ENCODE results near the gene ACTG2.

- TF ChIP-seq POLR2AphosphoS5 (IDR thresholded peaks at IDR 0.05; ENCODE audit: low read depth), result no peak
- no peak for TF ChIP-seq CTCF (IDR thresholded peaks at IDR 0.05; ENCODE audit: insufficient read depth, low read length)
- no peak for TF ChIP-seq GABPA (IDR thresholded peaks at IDR 0.05; ENCODE audit: low read depth)
- TF ChIP-seq SPI1 (IDR thresholded peaks at IDR 0.05; ENCODE audit: borderline replicate concordance, low read depth), result no peak
These were observed 7.1 kb downstream of the ACTG2 start for GRCh38 chr2:73899801-73900336.
